Loucy (cell line): ENCODE results near the gene SH3RF1.

Source experiments
- H2AFZ ChIP-seq: fragments of 200-600 bp; sonication (generic); 2 replicates; pipeline ENCODE4 v1.6.0; 2016; ENCODE audit warnings: antibody characterized with exemption, mild to moderate bottlenecking, low read length, moderate library complexity
- H3F3A ChIP-seq: fragments of 200-600 bp; 2 replicates; pipeline ENCODE4 v1.6.0; 2016; ENCODE audit warnings: antibody characterized with exemption, low read depth, mild to moderate bottlenecking
- H3K27me3 ChIP-seq: fragments of 200-600 bp; sonication (generic); 2 replicates; pipeline ENCODE4 v1.6.1; 2014; ENCODE audit warnings: low read length, mild to moderate bottlenecking; ENCODE audit not compliant: insufficient read depth, poor library complexity, severe bottlenecking
- H3K36me3 ChIP-seq: fragments of 200-600 bp; sonication (generic); 2 replicates; pipeline ENCODE4 v1.6.1; 2016; ENCODE audit warnings: low read length; ENCODE audit not compliant: insufficient read depth
- H3K4me1 ChIP-seq: fragments of 200-600 bp; sonication (generic); 2 replicates; pipeline ENCODE4 v1.5.1; 2014; ENCODE audit warnings: low read length, mild to moderate bottlenecking; ENCODE audit not compliant: insufficient read depth, poor library complexity, severe bottlenecking
- H3K4me2 ChIP-seq: fragments of 200-600 bp; sonication (generic); 2 replicates; pipeline ENCODE4 v1.6.0; 2014; ENCODE audit warnings: antibody characterized with exemption, low read length, low read depth, mild to moderate bottlenecking; ENCODE audit not compliant: poor library complexity, severe bottlenecking
- H3K4me3 ChIP-seq: fragments of 200-600 bp; sonication (generic); 2 replicates; pipeline ENCODE4 v1.5.1; 2014; ENCODE audit warnings: low read length, mild to moderate bottlenecking, mixed read lengths; ENCODE audit not compliant: poor library complexity, severe bottlenecking
- H3K79me2 ChIP-seq: fragments of 200-600 bp; sonication (generic); 2 replicates; pipeline ENCODE4 v1.6.1; 2014; ENCODE audit warnings: low read length; ENCODE audit not compliant: insufficient read depth
- H3K9ac ChIP-seq: fragments of 200-600 bp; sonication (generic); 2 replicates; pipeline ENCODE4 v1.6.0; 2014; ENCODE audit warnings: mild to moderate bottlenecking, low read depth, low read length, moderate library complexity; ENCODE audit not compliant: poor library complexity, severe bottlenecking
- H3K9me2 ChIP-seq: fragments of 200-600 bp; sonication (generic); replicated peaks from 2 replicates; pipeline ENCODE4 v1.6.1; 2016; ENCODE audit warnings: low read depth, low read length, mixed read lengths
- H3K9me3 ChIP-seq: fragments of 200-600 bp; sonication (generic); 2 replicates; pipeline ENCODE4 v1.6.1; 2014; ENCODE audit warnings: mild to moderate bottlenecking, antibody characterized with exemption, low read length, low read depth; ENCODE audit not compliant: insufficient read depth
- H4K20me1 ChIP-seq: fragments of 200-600 bp; sonication (generic); 2 replicates; pipeline ENCODE4 v1.6.0; 2014; ENCODE audit warnings: antibody characterized with exemption, low read length, mild to moderate bottlenecking; ENCODE audit not compliant: insufficient read depth, poor library complexity, severe bottlenecking
- EZH2phosphoT487 ChIP-seq: fragments of 200-600 bp; IDR thresholded peaks from 2 replicates; pipeline ENCODE4 v1.6.1; 2018; ENCODE audit warnings: antibody characterized with exemption, mild to moderate bottlenecking, moderate library complexity, borderline replicate concordance
- TF ChIP-seq, protein P1 (sequence below): fragments of 200-600 bp; sonication (generic); conservative IDR thresholded peaks from 2 replicates; pipeline ENCODE4 v1.5.1; 2014; ENCODE audit warnings: mild to moderate bottlenecking, antibody characterized with exemption, low read length

SH3RF1 gene

DNA sequence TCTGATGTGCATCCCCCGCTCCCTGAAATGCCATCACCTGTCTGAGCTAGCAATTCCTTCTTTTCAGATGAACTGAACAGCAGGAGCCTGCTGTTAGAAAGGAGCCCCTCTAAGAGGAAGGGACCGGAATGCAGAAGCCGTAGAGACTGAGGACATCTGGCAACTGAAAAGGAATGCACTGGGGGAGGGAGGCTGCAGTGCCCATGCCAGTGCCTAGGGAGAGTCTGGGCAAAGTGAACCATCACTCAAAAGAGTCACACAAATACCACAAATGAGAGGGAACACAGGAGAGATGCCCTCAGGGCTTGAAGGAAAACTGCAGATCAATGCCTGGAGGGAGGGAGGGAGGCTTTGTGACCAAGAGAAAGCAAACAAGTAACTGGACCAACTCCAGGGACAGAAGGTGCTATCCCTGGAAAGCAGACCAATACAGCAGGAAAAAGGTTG is 166.8 kb downstream of the SH3RF1 start:
- H4K20me1 ChIP-seq, result no peaks in the 10 kb centered on the region
- H3K9ac ChIP-seq, result no peak overlapping the region
- H3K4me1 ChIP-seq, result peaks cover 6% of the 10 kb centered on the region
- H3F3A ChIP-seq, result no peaks in the 10 kb centered on the region
- no peak overlapping the region for H3K4me3 ChIP-seq
- H3K79me2 ChIP-seq, result no peaks in the 10 kb centered on the region
- no peak overlapping the region for H2AFZ ChIP-seq
- H3K27me3 ChIP-seq, result no peaks in the 10 kb centered on the region
- H3K36me3 ChIP-seq, result peaks cover 3% of the 10 kb centered on the region; the same call in 1 of the 2 replicates
- H3K9me2 ChIP-seq, result no peaks in the 10 kb centered on the region
- TF ChIP-seq EZH2phosphoT487, result no peak
- TF ChIP-seq, protein P1, sequence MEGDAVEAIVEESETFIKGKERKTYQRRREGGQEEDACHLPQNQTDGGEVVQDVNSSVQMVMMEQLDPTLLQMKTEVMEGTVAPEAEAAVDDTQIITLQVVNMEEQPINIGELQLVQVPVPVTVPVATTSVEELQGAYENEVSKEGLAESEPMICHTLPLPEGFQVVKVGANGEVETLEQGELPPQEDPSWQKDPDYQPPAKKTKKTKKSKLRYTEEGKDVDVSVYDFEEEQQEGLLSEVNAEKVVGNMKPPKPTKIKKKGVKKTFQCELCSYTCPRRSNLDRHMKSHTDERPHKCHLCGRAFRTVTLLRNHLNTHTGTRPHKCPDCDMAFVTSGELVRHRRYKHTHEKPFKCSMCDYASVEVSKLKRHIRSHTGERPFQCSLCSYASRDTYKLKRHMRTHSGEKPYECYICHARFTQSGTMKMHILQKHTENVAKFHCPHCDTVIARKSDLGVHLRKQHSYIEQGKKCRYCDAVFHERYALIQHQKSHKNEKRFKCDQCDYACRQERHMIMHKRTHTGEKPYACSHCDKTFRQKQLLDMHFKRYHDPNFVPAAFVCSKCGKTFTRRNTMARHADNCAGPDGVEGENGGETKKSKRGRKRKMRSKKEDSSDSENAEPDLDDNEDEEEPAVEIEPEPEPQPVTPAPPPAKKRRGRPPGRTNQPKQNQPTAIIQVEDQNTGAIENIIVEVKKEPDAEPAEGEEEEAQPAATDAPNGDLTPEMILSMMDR, result no peak
- no peak overlapping the region for H3K4me2 ChIP-seq
- H3K9me3 ChIP-seq, result no peaks in the 10 kb centered on the region

DNA sequence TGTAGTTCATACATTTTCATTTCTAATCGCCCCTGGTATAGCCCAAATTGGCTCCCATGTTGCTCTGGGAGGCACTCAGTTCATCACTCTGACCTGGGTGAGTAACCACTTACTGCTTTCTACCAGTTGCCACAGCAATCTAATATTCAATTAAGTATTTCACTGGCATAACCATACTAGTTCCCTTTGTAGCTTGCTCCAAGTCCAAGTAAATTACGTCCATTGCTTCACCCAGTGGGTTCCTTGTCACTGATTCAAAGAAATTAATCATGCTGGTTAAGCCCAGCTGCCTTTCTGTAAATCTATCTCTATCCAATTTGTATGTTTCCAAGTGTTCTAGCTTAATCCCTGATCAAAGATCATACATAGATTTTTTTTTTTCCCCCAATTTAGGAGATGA is 168.7 kb downstream of the SH3RF1 start:
- peaks cover 15% of the 10 kb centered on the region for H3K4me1 ChIP-seq
- H3F3A ChIP-seq, result no peaks in the 10 kb centered on the region
- H3K4me3 ChIP-seq, result no peak overlapping the region
- TF ChIP-seq EZH2phosphoT487, result no peak
- TF ChIP-seq, protein P1, result no peak
- no peak overlapping the region for H3K4me2 ChIP-seq
- no peaks in the 10 kb centered on the region for H3K79me2 ChIP-seq
- H3K9ac ChIP-seq, result no peak overlapping the region
- peaks cover 3% of the 10 kb centered on the region; the same call in 1 of the 2 replicates for H3K36me3 ChIP-seq
- H4K20me1 ChIP-seq, result no peaks in the 10 kb centered on the region
- no peaks in the 10 kb centered on the region for H3K9me2 ChIP-seq
- no peaks in the 10 kb centered on the region for H3K9me3 ChIP-seq
- no peaks in the 10 kb centered on the region for H3K27me3 ChIP-seq
- H2AFZ ChIP-seq, result no peak overlapping the region

DNA sequence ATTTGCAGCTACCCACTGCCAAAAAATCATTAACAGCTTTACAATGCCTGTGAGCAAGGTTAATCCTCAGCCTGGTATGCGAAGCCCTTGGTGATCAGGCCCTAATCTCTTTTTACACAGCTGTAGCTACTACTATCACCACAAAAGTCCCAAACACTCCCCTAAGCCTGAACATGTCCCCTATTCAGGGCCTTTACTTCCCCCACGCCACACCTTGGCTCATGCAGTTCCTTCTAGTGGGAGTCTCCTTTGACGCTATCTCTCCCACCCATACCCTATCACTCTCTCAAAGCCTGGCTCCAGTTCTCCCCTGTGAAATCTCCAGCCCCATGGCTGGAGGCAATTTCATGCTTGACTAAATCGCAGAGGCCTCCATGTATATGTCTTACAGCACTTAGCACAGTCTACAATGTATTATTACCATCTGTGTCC is 170.1 kb downstream of the SH3RF1 start:
- Histone ChIP-seq H2AFZ (no peak overlapping the region), H3K36me3 (peaks cover 7% of the 10 kb centered on the region; the same call in 1 of the 2 replicates), H4K20me1 (no peaks in the 10 kb centered on the region), H3K9me2 (no peaks in the 10 kb centered on the region), H3F3A (no peaks in the 10 kb centered on the region), H3K9me3 (no peaks in the 10 kb centered on the region), H3K4me2 (no peak overlapping the region), H3K27me3 (no peaks in the 10 kb centered on the region), H3K4me3 (no peak overlapping the region), H3K9ac (no peak overlapping the region), H3K79me2 (no peaks in the 10 kb centered on the region), H3K4me1 (peaks cover 15% of the 10 kb centered on the region)
- TF ChIP-seq EZH2phosphoT487, result no peak
- TF ChIP-seq, protein P1, result no peak
